ENCODE results near the gene ADCY5.

- no peak for TF ChIP-seq CTCF (IDR thresholded peaks at IDR 0.05)
- no peak for TF ChIP-seq POLR2A (IDR thresholded peaks at IDR 0.05)
- TF ChIP-seq EP300 (IDR thresholded peaks at IDR 0.05) = no peak
Measured at GRCh38 chr3:123485551-123485950, 36.7 kb upstream of the ADCY5 start.
